ENCODE measurements around the gene HSH2D.

HSH2D gene

DNA sequence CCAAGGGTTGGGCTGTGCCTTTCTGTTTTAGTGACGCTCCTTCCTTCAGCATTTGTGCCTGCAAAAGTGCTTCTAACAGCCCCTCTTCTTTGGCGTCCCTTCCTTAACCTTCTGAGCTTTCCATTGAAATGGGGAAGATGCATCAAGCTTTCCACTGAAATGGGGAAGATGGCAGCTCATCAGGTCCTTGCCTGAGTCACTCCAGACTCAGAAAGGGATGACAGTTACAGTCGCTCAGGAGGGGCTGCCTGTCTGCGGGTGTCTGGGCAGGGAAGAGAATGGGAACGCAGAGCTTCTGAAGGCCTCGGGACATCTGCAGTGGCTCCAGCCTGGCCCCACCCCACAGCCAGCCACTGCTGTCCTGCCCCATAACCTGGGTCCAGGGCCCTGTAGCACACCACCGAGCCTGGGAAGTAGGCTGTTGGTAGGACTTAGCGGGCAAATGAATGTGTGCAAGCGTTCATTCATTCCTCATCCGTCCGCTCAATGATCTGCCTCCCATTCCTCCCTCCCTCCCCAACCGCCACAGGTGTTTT is 64.1 kb downstream of the HSH2D start:
- Histone ChIP-seq H3K4me3 (ENCODE audit: low read length) (no peak overlapping the region), H3K27me3 (replicated peaks; ENCODE audit: control insufficient read depth, insufficient read depth, low read length) (no peaks in the 10 kb centered on the region), H3K9ac (ENCODE audit: low read length) (no peak overlapping the region), H3K9me3 (ENCODE audit: control insufficient read depth, low read length) (no peaks in the 10 kb centered on the region), H3K36me3 (ENCODE audit: control insufficient read depth, insufficient read depth, low read length, severe bottlenecking) (peaks cover 89% of the 10 kb centered on the region), H3K4me1 (ENCODE audit: control insufficient read depth, insufficient read depth, low read length) (peaks cover 19% of the 10 kb centered on the region)
- DNase-seq (ENCODE audit: low read depth) = no peak
